Endothelial cell of umbilical vein (primary cell): ENCODE results near the gene TDRD3. TPM values are rescaled to one million over a fixed set of nuclear protein-coding genes. Genes with fewer than 3 reads are reported as not detected.
A peak's percentile ranks its signal among the peaks of the same experiment; 100 is the strongest.

Experiments used
- BruUV-seq: library from RNA; stranded (reverse); fragments of 400-500 nt; replicated peaks from 2 replicates; lab custom pipeline; 2021; lab: Mats Ljungman, UMichigan
- CTCF ChIA-PET: fragments of 300-600, 350-600 bp; sonication (Branson Sonifier 250); formaldehyde crosslinking; loops from one replicate; lab custom pipeline; 2021; ENCODE audit warnings: antibody characterized with exemption, inconsistent platforms; lab: Charles Lee
- POLR2A ChIA-PET: fragments of 300-600, 350-600 bp; sonication (Branson Sonifier 250); formaldehyde crosslinking; loops from one replicate; lab custom pipeline; 2021; ENCODE audit warnings: antibody characterized with exemption, inconsistent platforms; lab: Charles Lee
- DNase-seq: peaks from one replicate; pipeline ENCODE4 v3.0.0-alpha.2; 2011; ENCODE audit warnings: low read depth, low spot score
- FAIRE-seq: peaks from 2 replicates; lab custom pipeline; 2011; peaks lifted over from hg19 to GRCh38; lab: Jason Lieb, UNC
- H2AFZ ChIP-seq: 2 replicates; pipeline ENCODE4 v1.6.0; 2012; ENCODE audit warnings: low read depth, low read length, control low read depth, inconsistent platforms
- H3K27ac ChIP-seq: 2 replicates; pipeline ENCODE4 v1.5.1; 2011; ENCODE audit warnings: low read depth, mild to moderate bottlenecking, control low read depth, low read length, moderate library complexity; ENCODE audit not compliant: insufficient read depth
- H3K27me3 ChIP-seq, 2 experiments: 2 replicates each; pipeline versions ENCODE4 v1.6.0 to v1.6.1; 2011; ENCODE audit warnings: low read length in 2 of 2, mixed read lengths in 1 of 2; ENCODE audit not compliant: control insufficient read depth in 2 of 2, insufficient read depth in 2 of 2
- H3K36me3 ChIP-seq, 2 experiments: 2 replicates in 1 of 2; 3 replicates in 1 of 2; pipeline ENCODE4 v1.5.1; 2011; ENCODE audit warnings: low read length in 2 of 2, mild to moderate bottlenecking in 1 of 2, moderate library complexity in 1 of 2; ENCODE audit not compliant: control insufficient read depth in 2 of 2, insufficient read depth in 2 of 2; ENCODE audit errors: extremely low read depth in 1 of 2
- H3K4me1 ChIP-seq: 3 replicates; pipeline ENCODE4 v1.5.1; 2011; ENCODE audit warnings: mild to moderate bottlenecking, low read length; ENCODE audit not compliant: control insufficient read depth, insufficient read depth; ENCODE audit errors: extremely low read depth
- H3K4me2 ChIP-seq: 2 replicates; pipeline ENCODE4 v1.6.1; 2011; ENCODE audit warnings: low read length, control low read depth, mixed read lengths; ENCODE audit not compliant: insufficient read depth
- H3K4me3 ChIP-seq, 3 experiments: fragments of 200-600 bp in 1 of 3; sonication (generic), shearing (Covaris generic) in 1 of 3; replicated peaks in 1 of 3; 2 replicates each; pipeline ENCODE4 v1.5.1; 2011 to 2016; ENCODE audit warnings: control low read depth in 3 of 3, low read length in 3 of 3, mild to moderate bottlenecking in 2 of 3, inconsistent platforms in 1 of 3, low read depth in 1 of 3, moderate library complexity in 1 of 3; ENCODE audit not compliant: insufficient read depth in 1 of 3
- H3K79me2 ChIP-seq: 2 replicates; pipeline ENCODE4 v1.6.0; 2012; ENCODE audit warnings: low read length, inconsistent platforms; ENCODE audit not compliant: control insufficient read depth, insufficient read depth
- H3K9ac ChIP-seq: replicated peaks from 2 replicates; pipeline ENCODE3; 2011; ENCODE audit warnings: low read length, control low read depth; ENCODE audit not compliant: insufficient read depth; ENCODE audit errors: extremely low read depth
- H3K9me1 ChIP-seq: replicated peaks from 3 replicates; pipeline ENCODE4 v1.6.0; 2011; ENCODE audit warnings: mild to moderate bottlenecking, low read length; ENCODE audit not compliant: control insufficient read depth, insufficient read depth; ENCODE audit errors: extremely low read depth
- H3K9me3 ChIP-seq: replicated peaks from 2 replicates; pipeline ENCODE4 v1.5.1; 2012; ENCODE audit warnings: low read length, inconsistent platforms; ENCODE audit not compliant: control insufficient read depth, insufficient read depth
- H4K20me1 ChIP-seq: replicated peaks from 2 replicates; pipeline ENCODE3; 2011; ENCODE audit warnings: mild to moderate bottlenecking, low read length; ENCODE audit not compliant: control insufficient read depth, insufficient read depth; ENCODE audit errors: extremely low read depth
- CTCF ChIP-seq, 2 donors: IDR thresholded peaks; 1 replicate in 1 of 2; 2 replicates in 1 of 2; pipeline ENCODE4 v1.5.1; 2011; ENCODE audit warnings: low read length in 2 of 2, mild to moderate bottlenecking in 2 of 2, moderate library complexity in 2 of 2, control low read depth in 1 of 2, inconsistent platforms in 1 of 2, low read depth in 1 of 2; ENCODE audit not compliant: insufficient read depth in 1 of 2; ENCODE audit errors: extremely low read depth in 1 of 2
- EZH2 ChIP-seq: IDR thresholded peaks from 2 replicates; pipeline ENCODE4 v1.6.1; 2012; ENCODE audit warnings: borderline replicate concordance, low read depth, mild to moderate bottlenecking, moderate library complexity, low read length, inconsistent platforms; ENCODE audit not compliant: severe bottlenecking
- FOS ChIP-seq: IDR thresholded peaks from 2 replicates; pipeline ENCODE4 v1.6.1; 2011; ENCODE audit warnings: mild to moderate bottlenecking, low read length, moderate library complexity, borderline replicate concordance; ENCODE audit not compliant: insufficient read depth
- GATA2 ChIP-seq: IDR thresholded peaks from 2 replicates; pipeline ENCODE4 v1.7.0; 2011; ENCODE audit warnings: low read depth, mild to moderate bottlenecking, moderate library complexity, mixed read lengths, low read length; ENCODE audit not compliant: insufficient read length, insufficient read depth
- JUN ChIP-seq: IDR thresholded peaks from 2 replicates; pipeline ENCODE4 v1.6.1; 2011; ENCODE audit warnings: borderline replicate concordance, low read depth; ENCODE audit not compliant: insufficient read length, insufficient read depth
- MAX ChIP-seq: IDR thresholded peaks from 2 replicates; pipeline ENCODE4 v1.6.1; 2011; ENCODE audit not compliant: insufficient read depth, insufficient read length
- MYC ChIP-seq: IDR thresholded peaks from one replicate; pipeline ENCODE4 v1.6.1; 2011; ENCODE audit warnings: mild to moderate bottlenecking, low read depth, low read length
- POLR2A ChIP-seq: IDR thresholded peaks from 2 replicates; pipeline ENCODE4 v1.6.1; 2012; ENCODE audit warnings: low read depth, mild to moderate bottlenecking, control low read depth, low read length
- POLR2AphosphoS5 ChIP-seq: IDR thresholded peaks from 2 replicates; pipeline ENCODE4 v1.6.1; 2012; ENCODE audit warnings: low read depth, mild to moderate bottlenecking, control low read depth, low read length, moderate library complexity; ENCODE audit not compliant: insufficient read depth
- dilution Hi-C: fragments of 300-500 bp; cut with MboI; formaldehyde crosslinking; loops from one replicate; pipeline ENCODE4 v1.15.0; 2019; ENCODE audit warnings: low sequenced_read_pairs; ENCODE audit not compliant: extremely low pct_ligation_motif_present
- intact Hi-C: fragments of 100-400 bp; cut with micrococcal nuclease; formaldehyde crosslinking; loops from one replicate; pipeline ENCODE4 v1.10.0; 2022
- polyA plus RNA-seq, 4 experiments: library from polyadenylated mRNA; depleted of rRNA in 3 of 4; stranded (reverse) in 3 of 4; unstranded in 1 of 4; fragments of >200 nt; gene quantifications; 2 replicates each; pipeline versions ENCODE4 v1.2.1 to v1.2.3, GENCODE V29; 2011 to 2012; ENCODE audit warnings: missing spikeins in 1 of 4
- total RNA-seq: library from RNA; stranded (reverse); gene quantifications from 2 replicates; pipeline ENCODE4 v1.2.3, GENCODE V29; 2021

TDRD3 gene
- total and polyA plus RNA-seq, 2 donors (not counting 3 experiments of a cell fraction or from before 2014, with no cell fraction given): 3.0 to 16.3 TPM

GRCh38 chr13:60448907-60449510 lies 52.0 kb downstream of the TDRD3 start:
- Histone ChIP-seq H3K4me3 (no peak overlapping the region), H3K9me3 (no peaks in the 10 kb centered on the region), H3K27me3 (no peaks in the 10 kb centered on the region), H3K27ac (no peak overlapping the region), H4K20me1 (no peaks in the 10 kb centered on the region), H2AFZ (no peak overlapping the region), H3K4me1 (no peaks in the 10 kb centered on the region), H3K4me2 (no peak overlapping the region), H3K9me1 (no peaks in the 10 kb centered on the region), H3K79me2 (no peaks in the 10 kb centered on the region), H3K9ac (no peak overlapping the region), H3K36me3 (no peaks in the 10 kb centered on the region)
- FAIRE-seq: peak; percentile 90
- BruUV-seq: no TSS peak
- dilution Hi-C loops (no loop called here), intact Hi-C loops (loop anchor here (1.0 to 10.0 kb wide), 2 partner anchors 169 to 966 kb away; partner anchors contain the start of gene PCDH20)
- ChIA-PET CTCF (interaction anchor here (0.6 to 5.6 kb wide), 14 partner anchors 9 to 1505 kb away, joined by 3 to 57 read pairs (median 5); no protein-coding TSS in a partner anchor), POLR2A (no interaction called here)
- DNase-seq: peak; percentile 75
- TF ChIP-seq POLR2A: no peak
- peak; percentile 48 to 56 for TF ChIP-seq CTCF (IDR thresholded peaks at IDR 0.05; ENCODE audit: extremely low read depth in 1 of 2, insufficient read depth in 1 of 2, low read depth in 1 of 2, low read length in 2 of 2)
- no peak for TF ChIP-seq MYC
- TF ChIP-seq GATA2: no peak

GRCh38 chr13:60453490-60453889 lies 56.5 kb downstream of the TDRD3 start:
- no peak for TF ChIP-seq GATA2
- no peak for TF ChIP-seq EZH2
- no peak for TF ChIP-seq MYC
- no peak for TF ChIP-seq POLR2AphosphoS5
- TF ChIP-seq CTCF (IDR thresholded peaks at IDR 0.05; ENCODE audit: extremely low read depth in 1 of 2, insufficient read depth in 1 of 2, low read depth in 1 of 2, low read length in 2 of 2): no peak
- no peak for TF ChIP-seq JUN
- no peak for TF ChIP-seq FOS
- no peak for TF ChIP-seq POLR2A
- TF ChIP-seq MAX: no peak
- dilution Hi-C loops: no loop called here
- H3K36me3 ChIP-seq: no peaks in the 10 kb centered on the region
- intact Hi-C loops: no loop called here
- H3K9ac ChIP-seq: no peak overlapping the region
- no peak for DNase-seq
- H3K4me3 ChIP-seq: no peak overlapping the region
- POLR2A ChIA-PET: no interaction called here
- H3K9me1 ChIP-seq: no peaks in the 10 kb centered on the region
- H3K79me2 ChIP-seq: no peaks in the 10 kb centered on the region
- H2AFZ ChIP-seq: no peak overlapping the region
- CTCF ChIA-PET: interaction anchor here (1.3 to 2.2 kb wide), 4 partner anchors 13 to 165 kb away, joined by 4 to 9 read pairs (median 4); no protein-coding TSS in a partner anchor
- H3K4me1 ChIP-seq: no peaks in the 10 kb centered on the region
- no peak overlapping the region for H3K4me2 ChIP-seq
- no peaks in the 10 kb centered on the region for H3K9me3 ChIP-seq
- H3K27ac ChIP-seq: no peak overlapping the region
- no peaks in the 10 kb centered on the region for H4K20me1 ChIP-seq
- no TSS peak for BruUV-seq
- no peaks in the 10 kb centered on the region for H3K27me3 ChIP-seq
- FAIRE-seq: no peak
